Kasumi-1 (cell line): Measurements from ENCODE around the gene ONECUT3.

Experiments used
- DNase-seq, 2 experiments: peaks; one replicate each; lab custom pipeline; 2025; lab: John Stamatoyannopoulos, UW

The ONECUT3 gene

DNA sequence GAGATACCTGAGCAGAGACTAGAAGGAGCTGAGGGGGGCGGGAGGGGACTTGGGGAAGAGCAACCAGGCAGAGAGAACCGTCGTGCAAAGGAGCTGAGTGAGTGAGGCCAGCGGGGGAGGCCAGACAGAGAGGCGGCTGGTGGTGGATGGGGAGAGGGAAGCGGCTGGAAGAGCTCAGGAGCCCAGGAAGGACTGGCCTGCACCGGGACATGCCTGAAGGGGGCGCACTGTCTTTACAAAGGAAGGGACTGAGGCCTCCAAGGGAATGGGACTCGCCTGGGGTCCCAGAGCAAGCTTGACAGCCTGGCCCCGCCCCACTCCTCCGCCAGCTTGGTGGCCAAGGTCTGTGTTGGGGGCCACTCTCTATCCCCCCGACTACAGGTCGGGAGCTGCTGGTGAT is 14.9 kb downstream of the ONECUT3 start:
- DNase-seq = peak; percentile 15 to 31

DNA sequence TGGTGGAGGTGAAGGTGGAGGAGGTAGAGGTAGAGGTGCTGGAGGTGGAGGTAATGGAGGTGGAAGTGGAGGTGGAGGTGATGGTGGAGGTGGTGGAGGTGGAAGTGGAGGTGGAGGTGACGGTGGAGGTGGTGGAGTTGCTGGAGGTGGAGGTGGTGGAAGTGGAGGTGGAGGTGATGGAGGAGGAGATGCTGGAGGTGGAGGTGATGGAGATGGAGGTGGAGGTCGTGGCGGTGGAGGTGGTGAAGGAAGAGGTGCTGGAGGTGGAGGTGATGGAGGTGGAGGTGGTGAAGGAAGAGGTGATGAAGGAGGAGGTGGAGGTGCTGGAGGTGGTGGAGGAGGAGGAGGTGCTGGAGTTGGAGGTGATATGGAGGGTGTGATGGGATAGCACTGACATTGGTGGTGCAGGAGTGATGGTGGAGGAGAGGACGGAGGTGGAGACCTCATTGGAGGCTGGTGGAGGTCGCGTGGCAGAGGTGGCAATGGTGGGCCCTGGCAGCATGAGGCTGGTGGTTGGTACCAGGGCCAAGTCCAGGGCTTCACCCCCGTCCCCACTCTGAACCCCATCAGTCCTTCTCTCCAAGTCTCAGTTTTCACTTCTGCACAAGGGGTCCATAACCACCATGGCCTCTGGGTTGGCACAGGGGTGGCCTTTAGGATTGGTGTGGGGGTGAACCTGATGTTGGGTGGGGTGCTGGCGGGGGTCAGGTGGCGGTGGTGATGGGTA is 15.8 kb downstream of the ONECUT3 start:
- DNase-seq = no peak

DNA sequence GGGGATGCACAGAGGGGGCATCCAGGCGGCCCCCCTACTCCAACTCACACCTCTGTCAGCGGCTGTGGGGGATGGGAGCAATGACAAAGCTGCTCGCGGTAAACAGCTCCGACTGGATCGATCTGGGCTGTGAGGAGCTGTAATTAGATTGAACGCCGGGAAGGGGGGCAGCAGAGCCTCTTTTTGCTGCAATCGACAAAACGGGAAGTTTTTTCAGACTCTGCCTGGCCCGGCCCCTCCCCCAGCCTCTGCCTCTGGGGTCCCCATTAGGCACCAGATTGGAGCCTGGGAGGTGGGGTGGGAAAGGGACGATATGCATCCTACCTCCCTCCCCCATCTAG is 16.3 kb downstream of the ONECUT3 start:
- peak; percentile 21 to 26 for DNase-seq

DNA sequence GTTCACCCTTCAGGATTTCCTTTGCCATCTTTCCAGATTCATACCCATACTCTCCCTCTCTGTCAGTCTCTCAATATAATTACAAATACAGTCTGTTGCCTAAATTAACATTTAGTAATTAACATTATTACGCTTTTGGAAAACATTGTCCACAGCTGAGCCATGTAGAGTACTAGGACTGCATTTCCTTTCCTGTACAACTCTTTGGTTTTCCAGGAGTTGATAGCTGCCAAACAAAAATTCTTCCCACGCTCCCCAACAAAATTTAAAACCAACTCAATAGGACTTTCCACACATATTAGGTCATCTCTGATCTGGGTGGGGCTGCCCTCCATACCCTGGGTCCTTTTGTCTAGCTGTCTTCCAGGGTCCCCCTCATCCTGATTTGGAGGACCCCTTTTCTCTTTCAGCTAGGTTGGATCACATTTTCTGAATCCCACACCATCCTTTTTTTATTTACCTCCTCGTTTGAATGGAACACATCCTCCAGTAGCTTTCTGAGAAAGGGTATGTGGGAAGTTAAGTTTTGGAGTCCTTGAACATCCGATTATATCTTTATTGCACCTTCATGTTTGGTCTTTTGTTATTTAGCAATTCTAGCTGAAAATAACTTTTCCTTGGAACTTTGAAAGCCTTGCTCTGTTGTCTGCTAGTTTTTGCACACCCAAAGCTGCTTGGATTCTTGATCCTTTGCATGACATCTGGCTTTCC is 17.7 kb downstream of the ONECUT3 start:
- DNase-seq = no peak

DNA sequence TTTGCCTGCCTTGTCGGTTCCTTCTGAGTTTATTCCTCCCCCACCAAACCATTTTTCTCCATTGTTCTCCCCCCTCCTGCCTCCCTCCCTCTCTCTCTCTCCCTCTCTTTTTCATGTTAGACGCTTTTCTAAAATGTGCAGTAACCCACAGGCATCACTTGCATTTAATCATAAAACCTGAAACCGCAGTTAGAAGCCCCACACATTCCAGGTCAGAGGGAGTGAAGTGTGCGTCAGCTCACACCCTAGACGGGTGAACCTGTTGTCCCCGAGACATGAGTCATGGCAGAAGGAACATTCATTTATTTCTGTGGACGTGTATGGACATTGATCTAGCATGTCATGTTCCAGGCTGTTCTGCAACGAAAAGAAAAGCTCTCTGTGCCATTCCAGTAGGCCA is 19.9 kb downstream of the ONECUT3 start:
- DNase-seq = no peak

DNA sequence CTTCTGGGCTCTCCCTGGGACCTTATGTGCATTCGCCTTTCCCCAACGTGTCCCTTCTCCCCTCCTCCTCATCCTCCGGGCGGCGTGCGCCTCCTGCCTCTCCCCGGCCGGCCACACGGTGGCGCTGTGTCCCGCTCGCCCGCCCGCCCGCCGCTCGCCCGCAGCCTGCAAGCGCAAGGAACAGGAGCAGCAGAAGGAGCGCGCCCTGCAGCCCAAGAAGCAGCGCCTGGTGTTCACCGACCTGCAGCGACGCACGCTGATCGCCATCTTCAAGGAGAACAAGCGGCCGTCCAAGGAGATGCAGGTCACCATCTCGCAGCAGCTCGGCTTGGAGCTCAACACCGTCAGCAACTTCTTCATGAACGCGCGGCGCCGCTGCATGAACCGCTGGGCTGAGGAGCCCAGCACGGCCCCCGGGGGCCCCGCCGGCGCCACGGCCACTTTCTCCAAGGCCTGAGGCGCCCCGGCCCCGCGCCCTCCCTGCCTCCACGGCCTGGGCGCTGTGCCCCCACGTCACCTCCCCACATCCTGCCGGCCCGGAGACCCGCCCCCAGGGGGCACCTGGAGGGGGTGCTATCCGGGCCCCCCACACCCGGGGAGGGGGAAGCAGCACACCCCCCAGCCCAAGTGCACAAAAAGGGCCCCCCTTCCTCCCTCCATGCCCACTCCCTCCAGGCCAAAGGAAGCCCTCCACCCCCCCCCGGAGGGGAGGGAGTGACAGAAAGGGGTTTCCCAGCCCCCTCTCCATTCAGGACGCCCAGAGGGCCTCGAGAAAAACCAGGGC is 21.9 kb downstream of the ONECUT3 start:
- no peak for DNase-seq

DNA sequence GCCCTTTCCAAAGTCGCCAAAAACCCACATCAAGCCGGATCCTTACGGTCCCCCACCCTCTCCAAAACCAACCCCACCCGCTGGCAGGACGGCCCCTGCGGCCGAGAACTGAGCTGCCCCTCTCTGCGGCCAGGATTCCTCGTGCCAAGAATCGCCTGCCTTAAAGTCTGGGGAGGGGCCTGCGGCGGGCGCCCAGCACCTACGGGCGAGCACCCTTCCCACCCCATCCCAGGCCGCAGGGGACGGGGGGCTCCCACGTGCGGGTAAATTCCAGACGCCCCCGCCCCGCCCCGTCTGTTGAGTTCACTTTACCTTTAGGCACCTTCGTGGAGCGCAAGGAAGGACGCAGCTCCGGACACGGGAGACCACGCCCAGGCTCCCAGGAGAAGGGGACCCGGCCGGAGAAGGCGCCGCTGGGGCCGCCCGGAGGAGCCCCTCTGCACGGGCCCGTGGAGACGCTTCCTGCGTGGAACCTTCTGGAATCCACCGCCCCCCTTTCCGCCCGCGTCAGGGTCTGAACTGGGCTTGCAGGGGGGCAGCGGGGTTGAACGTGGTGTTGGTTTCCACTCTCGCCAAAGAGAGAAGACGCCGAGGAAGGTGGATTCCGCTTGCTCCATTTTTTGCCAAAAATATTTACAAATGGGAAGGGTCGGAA is 22.8 kb downstream of the ONECUT3 start:
- DNase-seq = no peak

DNA sequence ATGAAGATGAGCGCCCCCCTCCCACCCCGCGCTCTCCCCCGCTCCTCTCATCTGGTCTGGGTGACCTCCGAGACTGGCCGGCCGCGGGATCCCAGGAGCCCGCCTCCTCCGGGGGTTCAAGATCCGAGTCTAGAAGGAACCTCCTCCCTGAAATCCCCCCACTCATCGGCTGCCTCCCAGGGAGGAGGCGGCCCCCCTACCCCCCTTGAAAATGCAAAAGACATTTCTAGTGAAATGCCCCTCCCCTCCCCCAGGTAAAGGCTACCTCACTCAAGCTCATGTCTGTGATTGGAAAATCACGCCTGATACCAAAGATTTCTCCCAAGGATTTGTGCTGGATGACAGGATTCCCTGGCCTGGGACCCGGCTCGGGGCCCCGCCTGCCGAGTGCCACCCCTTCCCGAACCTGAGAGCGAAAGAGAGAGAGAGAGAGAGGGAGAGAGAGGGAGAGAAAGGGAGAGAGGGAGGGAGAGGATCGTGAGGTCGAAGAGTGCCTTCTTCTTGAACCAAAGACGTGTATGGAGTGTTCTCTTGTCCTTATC is 23.4 kb downstream of the ONECUT3 start:
- no peak for DNase-seq

DNA sequence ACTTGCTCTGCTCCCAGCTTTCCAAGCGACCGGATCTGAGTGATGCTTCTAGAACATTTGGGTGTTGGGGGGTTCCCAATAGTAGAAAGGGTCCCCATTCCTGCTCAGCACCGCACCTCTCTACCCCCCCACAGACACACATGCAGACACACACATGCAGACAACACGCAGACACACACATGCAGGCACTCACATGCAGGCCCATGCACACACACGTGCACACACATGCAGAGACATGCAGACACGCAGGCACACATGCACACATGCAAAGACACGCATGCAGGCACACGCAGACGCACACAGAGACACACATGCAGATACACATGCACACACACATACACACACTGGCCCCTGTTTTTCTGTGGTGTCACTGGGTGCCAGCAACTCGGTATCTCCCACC is 23.8 kb downstream of the ONECUT3 start:
- DNase-seq = no peak

DNA sequence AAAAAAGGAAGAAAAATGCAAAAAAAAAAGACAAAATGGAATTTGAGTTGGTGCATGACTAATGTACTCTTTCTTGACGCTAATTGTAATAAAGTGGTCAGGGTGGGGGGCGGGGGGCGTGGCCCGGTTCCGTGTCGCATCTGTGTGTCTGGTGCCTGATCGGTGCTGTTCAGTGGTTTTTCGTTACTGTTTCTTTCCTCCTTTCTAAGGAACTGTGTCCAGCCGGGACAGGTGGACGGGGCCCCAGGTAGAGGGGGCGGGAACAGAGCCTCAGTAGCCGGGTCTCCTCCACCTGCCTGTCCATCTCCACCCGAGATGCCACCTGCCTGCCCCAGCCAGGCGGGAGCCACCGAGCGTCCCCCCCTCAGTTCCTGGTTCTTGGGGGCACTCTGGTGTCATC is 26.3 kb downstream of the ONECUT3 start:
- no peak for DNase-seq

DNA sequence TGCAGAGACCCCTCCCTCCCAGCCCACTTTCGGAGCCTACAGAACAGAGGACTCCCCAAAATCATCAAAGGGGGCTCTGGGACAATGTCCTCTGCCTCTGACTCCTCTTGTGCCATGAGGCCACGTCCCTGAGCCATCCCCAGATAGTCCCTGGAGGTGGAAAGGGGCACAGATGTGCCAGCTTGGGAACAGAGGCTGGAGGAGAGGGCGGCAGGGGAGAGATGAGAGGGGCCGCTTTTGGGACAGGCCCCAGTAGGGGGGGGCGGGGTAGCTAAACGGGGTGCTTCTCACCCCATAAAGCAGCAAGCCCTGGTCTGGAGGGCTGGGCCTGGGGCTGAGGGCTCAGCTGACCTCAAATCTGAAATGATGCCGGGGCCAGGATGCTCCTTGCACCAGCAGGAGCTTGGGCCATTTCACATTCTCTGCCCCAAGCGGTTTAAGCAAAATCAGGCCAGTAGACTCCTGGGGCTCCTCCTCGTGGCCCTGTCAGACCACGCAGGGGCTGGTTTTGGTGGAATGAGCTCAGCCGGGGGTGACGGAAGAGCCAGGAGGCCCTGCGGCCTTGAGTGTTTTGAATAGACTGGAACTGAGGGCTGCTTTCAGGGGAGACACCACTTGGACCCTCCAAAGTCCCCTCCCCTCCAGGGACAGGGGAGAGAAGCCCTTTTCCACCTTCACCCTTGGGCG is 27.1 kb downstream of the ONECUT3 start:
- peak in 1 of 2 experiments; percentile 25 for DNase-seq

DNA sequence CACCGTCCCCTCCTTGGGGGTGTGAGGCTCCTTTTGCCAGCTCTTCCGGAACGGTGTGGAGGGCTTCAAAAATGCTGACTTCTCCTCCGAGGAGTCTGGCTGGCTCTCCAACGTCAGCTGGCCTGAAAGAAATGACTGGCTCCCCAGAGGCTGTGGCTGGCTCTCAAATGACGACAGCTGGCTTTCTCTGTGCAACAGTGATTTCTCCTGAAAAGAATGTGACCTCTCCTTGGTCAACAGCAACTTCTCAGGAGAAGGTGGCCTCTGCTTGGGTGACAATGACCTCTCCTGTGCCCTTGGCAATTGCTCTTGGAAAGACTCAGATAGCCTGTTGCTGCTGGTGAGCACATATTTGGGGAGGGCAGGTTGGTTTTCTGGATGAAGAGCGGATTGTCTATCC is 29.2 kb downstream of the ONECUT3 start:
- no peak for DNase-seq

DNA sequence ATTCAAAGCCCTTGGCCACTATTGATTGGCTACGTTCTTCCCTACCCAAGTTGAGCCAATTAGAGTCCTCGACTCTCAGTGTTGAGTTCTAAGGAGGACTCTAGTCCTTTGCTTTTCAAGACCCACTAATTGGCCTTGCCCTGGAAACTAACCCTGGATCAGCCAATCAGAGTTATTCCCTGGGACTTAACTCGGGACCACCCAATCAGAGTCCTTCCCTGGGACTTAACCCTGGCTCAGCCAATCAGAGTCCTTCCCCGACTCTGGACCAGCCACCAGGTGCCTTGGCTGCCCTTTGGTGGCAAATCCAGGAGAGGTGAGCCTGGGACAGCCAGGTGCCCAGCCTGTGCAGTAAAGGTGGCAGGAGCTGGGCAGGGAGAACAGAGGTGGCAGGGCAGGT is 30.0 kb downstream of the ONECUT3 start:
- DNase-seq = no peak

DNA sequence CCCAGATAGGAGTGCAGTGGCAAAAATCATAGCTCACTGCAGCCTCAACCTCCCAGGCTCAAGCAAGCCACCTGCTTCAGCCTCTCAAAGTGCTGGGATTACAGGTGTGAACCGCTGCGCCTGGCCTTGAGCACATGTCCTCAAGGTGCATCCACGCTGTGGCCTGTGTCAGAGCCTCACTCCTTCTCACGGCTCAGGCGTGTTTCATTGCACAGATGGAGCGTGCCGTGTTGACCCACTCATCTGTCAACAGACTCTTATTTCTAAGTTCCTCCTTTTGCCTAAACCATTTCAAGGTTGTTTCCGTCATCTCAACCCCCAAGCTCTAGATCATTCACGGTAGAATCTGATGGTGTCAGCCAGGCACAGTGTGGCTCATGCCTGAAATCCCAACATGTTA is 30.6 kb downstream of the ONECUT3 start:
- peak; percentile 22 to 25 for DNase-seq

DNA sequence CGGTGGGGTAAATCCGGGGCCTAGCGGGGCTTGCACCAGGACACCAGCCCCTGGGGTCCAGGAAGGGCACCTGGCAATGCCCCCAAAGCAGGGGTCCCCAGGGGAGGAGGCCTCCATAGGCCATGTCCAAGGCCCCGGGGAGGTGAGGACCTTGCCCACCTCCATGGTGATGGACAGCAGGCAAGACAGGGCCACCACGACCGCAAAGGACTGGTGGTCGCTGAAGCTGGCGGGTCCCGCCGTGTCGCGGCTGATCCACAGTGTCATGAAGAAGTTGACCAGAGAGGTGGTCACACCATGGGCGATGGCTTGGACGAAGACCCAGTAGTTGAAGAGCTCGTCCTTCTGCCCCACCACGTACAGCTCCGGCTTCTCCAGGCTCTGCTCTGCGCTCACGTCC is 32.0 kb downstream of the ONECUT3 start:
- no peak for DNase-seq

DNA sequence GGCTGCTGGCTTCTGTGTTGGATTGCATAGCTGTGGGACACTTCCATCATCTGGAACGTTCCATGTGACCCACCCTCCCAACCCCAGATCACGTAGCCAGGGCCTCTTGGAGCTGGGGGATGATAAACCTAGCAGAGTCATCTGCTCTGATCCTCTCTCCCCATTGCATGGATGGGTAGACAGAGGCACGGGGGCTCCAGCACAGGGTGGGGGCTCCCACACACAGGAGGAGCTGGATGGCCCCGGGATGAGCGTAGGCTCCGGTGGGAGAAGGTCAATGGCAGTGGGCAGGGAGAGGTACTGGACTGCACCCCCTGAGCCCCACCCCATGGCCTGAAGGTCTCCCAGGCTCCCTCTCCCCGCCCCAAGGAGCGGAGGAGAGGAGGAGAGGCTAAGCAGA is 33.4 kb downstream of the ONECUT3 start:
- DNase-seq = no peak

DNA sequence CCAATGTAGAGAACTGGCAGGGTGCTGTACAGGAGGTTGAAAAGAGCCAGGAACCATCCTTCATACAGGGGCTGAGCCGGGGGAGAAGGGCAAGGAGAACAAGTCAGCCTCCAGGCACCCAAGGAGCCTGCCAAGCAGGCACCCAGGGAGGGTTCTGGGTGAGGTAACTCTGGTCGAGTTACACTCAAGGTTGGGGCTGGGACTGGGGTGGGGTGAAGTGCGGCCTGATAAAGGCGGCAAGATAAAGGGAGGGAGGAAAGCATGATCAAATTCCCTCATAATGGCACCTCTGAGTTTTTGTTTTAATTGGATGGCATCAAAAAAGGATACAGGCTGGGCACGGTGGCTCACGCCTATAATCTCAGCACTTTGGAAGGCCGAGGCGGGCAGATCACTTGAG is 33.8 kb downstream of the ONECUT3 start:
- no peak for DNase-seq

DNA sequence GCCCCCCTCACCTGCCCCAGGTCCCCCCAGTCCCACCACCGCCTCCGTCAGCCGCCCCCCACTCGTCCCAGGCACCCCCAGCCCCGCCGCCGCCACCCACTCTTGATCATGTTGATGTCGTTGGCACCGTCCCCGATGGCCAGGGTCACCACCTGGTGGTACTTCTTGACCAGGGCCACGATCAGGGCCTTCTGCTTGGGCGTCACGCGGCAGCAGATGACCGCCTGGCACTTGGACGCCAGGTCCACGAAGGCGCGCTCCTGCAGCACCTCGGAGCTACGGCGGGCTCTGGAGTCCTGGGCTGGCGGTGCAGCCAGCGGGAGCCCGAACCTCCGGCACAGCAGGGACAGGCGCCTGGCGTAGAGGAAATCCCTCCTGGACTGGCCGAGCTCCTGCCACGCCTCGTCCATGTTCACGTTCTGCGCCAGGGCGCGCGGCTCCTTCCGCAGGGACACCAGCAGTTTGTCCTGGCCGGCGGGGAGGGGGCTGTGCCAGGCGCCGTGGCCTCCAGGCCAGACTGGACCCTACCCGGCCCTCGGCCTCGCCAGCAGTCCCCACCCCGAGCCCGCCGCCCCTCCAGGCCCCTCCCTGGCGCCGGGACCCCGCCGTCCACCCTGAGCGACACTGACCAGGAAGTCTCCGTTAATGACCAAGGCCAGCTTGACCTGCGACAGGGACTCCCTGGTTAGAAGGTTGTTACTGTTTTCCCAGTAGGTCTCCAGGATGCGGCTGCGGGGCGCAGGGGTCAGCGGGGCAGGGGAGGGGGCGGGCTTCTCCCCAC is 36.1 kb downstream of the ONECUT3 start:
- no peak for DNase-seq

DNA sequence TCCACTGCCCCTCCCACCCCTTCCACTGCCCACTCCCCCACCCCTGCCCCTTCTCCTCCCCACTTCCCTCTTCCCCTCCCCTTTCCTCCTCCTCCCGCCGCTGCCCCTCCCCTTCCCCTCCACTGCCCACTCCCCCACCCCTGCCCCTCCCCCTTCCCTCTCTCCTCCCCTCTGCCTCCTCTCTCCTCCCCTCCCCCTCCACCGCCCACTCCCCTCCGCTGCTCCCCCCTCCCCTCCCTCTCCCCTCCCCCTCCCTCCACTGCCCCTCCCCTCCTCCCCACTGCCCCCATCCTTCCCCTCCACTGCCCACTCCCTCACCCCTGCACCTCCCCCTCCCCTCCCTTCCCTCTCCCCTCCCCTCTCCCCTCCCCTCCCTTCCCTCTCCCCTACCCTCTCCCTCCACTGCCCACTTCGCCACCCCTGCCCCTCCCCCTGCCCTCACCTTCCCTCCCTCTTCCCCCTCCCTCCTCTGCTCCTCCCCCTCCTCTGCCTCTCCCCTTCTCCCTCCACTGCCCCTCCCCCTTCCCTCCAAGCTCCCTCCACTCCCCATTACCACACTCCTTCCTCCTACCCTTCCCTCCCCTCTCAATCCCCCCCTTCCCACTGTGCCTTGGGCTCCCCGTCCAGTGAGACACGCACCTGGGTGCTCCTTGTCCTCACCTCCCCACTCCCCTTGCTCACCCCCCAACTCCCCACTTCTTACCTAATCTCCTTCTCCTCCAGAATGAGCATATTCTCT is 36.9 kb downstream of the ONECUT3 start:
- no peak for DNase-seq

DNA sequence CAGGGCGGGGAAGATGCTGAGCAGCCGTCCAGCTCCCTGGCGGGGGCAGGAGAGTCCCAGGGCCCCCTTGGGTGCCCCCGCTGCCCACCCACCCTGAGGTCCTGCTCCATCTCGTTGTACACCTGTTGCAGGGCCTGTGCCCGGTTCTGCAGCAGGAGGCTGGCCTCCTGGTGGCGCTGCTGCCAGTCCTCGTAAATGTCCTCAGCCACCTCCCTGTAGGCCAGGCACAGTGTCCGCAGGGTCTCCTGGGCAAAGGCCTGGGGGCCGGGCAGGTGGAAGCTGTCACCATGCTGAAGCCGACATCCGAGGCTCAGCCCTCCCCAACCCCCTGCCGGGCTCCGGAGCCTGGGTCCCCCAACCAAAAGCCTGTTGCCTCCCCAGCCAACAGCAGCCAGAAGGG is 38.6 kb downstream of the ONECUT3 start:
- DNase-seq = no peak
